ENCODE measurements around the gene TRUB1.

Gene TRUB1

GRCh38 chr10:115004236-115004862 lies 66.4 kb downstream of the TRUB1 start:
- H3K4me1 ChIP-seq (ENCODE audit: control insufficient read depth, low read length), result peaks cover 13% of the 10 kb centered on the region

GRCh38 chr10:115005771-115006170 lies 67.8 kb downstream of the TRUB1 start:
- no peak for TF ChIP-seq EZH2phosphoT487 (IDR thresholded peaks at IDR 0.05; ENCODE audit: borderline replicate concordance, low read length)
- TF ChIP-seq, protein P1, sequence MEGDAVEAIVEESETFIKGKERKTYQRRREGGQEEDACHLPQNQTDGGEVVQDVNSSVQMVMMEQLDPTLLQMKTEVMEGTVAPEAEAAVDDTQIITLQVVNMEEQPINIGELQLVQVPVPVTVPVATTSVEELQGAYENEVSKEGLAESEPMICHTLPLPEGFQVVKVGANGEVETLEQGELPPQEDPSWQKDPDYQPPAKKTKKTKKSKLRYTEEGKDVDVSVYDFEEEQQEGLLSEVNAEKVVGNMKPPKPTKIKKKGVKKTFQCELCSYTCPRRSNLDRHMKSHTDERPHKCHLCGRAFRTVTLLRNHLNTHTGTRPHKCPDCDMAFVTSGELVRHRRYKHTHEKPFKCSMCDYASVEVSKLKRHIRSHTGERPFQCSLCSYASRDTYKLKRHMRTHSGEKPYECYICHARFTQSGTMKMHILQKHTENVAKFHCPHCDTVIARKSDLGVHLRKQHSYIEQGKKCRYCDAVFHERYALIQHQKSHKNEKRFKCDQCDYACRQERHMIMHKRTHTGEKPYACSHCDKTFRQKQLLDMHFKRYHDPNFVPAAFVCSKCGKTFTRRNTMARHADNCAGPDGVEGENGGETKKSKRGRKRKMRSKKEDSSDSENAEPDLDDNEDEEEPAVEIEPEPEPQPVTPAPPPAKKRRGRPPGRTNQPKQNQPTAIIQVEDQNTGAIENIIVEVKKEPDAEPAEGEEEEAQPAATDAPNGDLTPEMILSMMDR (IDR thresholded peaks at IDR 0.05; ENCODE audit: low read depth, low read length, poor library complexity, severe bottlenecking), result no peak
- Histone ChIP-seq H3K27ac (ENCODE audit: low read depth, low read length) (no peak overlapping the region), H3K9me2 (replicated peaks; ENCODE audit: control insufficient read depth, low read length) (no peaks in the 10 kb centered on the region), H3F3A (ENCODE audit: control insufficient read depth, insufficient read depth) (no peaks in the 10 kb centered on the region), H3K4me3 (ENCODE audit: low read length) (no peak overlapping the region), H3K79me2 (ENCODE audit: control insufficient read depth, low read length) (no peaks in the 10 kb centered on the region), H3K4me1 (ENCODE audit: control insufficient read depth, low read length) (peaks cover 13% of the 10 kb centered on the region), H3K27me3 (ENCODE audit: control insufficient read depth, low read length) (peaks cover 2% of the 10 kb centered on the region; the same call in 1 of the 2 replicates), H3K36me3 (ENCODE audit: control insufficient read depth, low read length) (no peaks in the 10 kb centered on the region), H4K20me1 (ENCODE audit: control insufficient read depth, insufficient read depth, low read depth, low read length) (no peaks in the 10 kb centered on the region), H3K9me3 (ENCODE audit: control insufficient read depth, insufficient read depth, low read length) (no peaks in the 10 kb centered on the region), H3K4me2 (ENCODE audit: low read length) (no peak overlapping the region)

More at GRCh38 chr10:115004236-115004862, 66.4 kb downstream of the TRUB1 start:
- Histone ChIP-seq H3K27ac (ENCODE audit: low read depth, low read length) (no peak overlapping the region), H4K20me1 (ENCODE audit: control insufficient read depth, insufficient read depth, low read depth, low read length) (no peaks in the 10 kb centered on the region), H3K9me2 (replicated peaks; ENCODE audit: control insufficient read depth, low read length) (no peaks in the 10 kb centered on the region), H3K79me2 (ENCODE audit: control insufficient read depth, low read length) (no peaks in the 10 kb centered on the region), H3K36me3 (ENCODE audit: control insufficient read depth, low read length) (no peaks in the 10 kb centered on the region), H3K4me2 (ENCODE audit: low read length) (no peak overlapping the region), H3K4me3 (ENCODE audit: low read length) (no peak overlapping the region), H3F3A (ENCODE audit: control insufficient read depth, insufficient read depth) (no peaks in the 10 kb centered on the region), H3K27me3 (ENCODE audit: control insufficient read depth, low read length) (peaks cover 2% of the 10 kb centered on the region; the same call in 1 of the 2 replicates), H3K9me3 (ENCODE audit: control insufficient read depth, insufficient read depth, low read length) (no peaks in the 10 kb centered on the region)
- TF ChIP-seq, protein P1 (IDR thresholded peaks at IDR 0.05; ENCODE audit: low read depth, low read length, poor library complexity, severe bottlenecking), result no peak
- TF ChIP-seq EZH2phosphoT487 (IDR thresholded peaks at IDR 0.05; ENCODE audit: borderline replicate concordance, low read length), result no peak

- Histone ChIP-seq H3K27me3 (ENCODE audit: control insufficient read depth, low read length) (no peaks in the 10 kb centered on the region), H3K36me3 (ENCODE audit: control insufficient read depth, low read length) (no peaks in the 10 kb centered on the region), H4K20me1 (ENCODE audit: control insufficient read depth, insufficient read depth, low read depth, low read length) (no peaks in the 10 kb centered on the region), H3K79me2 (ENCODE audit: control insufficient read depth, low read length) (no peaks in the 10 kb centered on the region), H3K4me2 (ENCODE audit: low read length) (no peak overlapping the region), H3K9me3 (ENCODE audit: control insufficient read depth, insufficient read depth, low read length) (no peaks in the 10 kb centered on the region), H3K4me1 (ENCODE audit: control insufficient read depth, low read length) (no peaks in the 10 kb centered on the region), H3K9me2 (replicated peaks; ENCODE audit: control insufficient read depth, low read length) (no peaks in the 10 kb centered on the region), H3K4me3 (ENCODE audit: low read length) (no peak overlapping the region), H3K27ac (ENCODE audit: low read depth, low read length) (no peak overlapping the region), H3F3A (ENCODE audit: control insufficient read depth, insufficient read depth) (no peaks in the 10 kb centered on the region)
- TF ChIP-seq, protein P1 (IDR thresholded peaks at IDR 0.05; ENCODE audit: low read depth, low read length, poor library complexity, severe bottlenecking), result no peak
- no peak for TF ChIP-seq EZH2phosphoT487 (IDR thresholded peaks at IDR 0.05; ENCODE audit: borderline replicate concordance, low read length)
Observed at GRCh38 chr10:115018185-115018931, 80.4 kb downstream of the TRUB1 start.
